Measurements from ENCODE around the gene GPR68.

Gene GPR68

DNA sequence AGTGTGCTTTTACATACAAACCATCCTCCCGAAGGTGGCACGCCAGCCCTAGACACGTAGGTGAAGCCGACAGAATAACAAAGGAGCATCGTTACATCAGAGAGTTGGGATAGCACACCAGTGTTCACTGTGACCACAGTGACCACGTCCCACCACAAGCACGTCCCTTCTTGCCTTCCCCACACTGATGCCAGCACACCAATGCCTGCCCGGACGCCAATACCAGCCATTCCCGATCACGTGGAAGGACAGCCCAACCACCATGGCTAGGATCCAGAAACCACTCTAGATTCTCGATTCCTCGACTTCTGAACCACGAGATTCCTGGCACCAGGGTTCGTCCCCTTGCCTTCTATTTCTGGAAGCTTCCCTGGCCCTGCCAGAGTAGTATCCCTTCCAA, 48.0 kb upstream of the GPR68 start:
- TF ChIP-seq EZH2phosphoT487 (IDR thresholded peaks at IDR 0.05; ENCODE audit: low read length) (no peak), CTCF (IDR thresholded peaks at IDR 0.05; ENCODE audit: low read length) (no peak), EZH2 (optimal IDR thresholded peaks at IDR 0.05; ENCODE audit: low read depth, low read length) (no peak)
- DNase-seq = no peak
- H3K9me3 ChIP-seq (replicated peaks; ENCODE audit: insufficient read depth, low read length) = no peaks in the 10 kb centered on the region
- no peaks in the 10 kb centered on the region for H3K36me3 ChIP-seq (replicated peaks; ENCODE audit: insufficient read depth, low read length)
- H3K4me3 ChIP-seq (ENCODE audit: low read length) = no peak overlapping the region
- no peaks in the 10 kb centered on the region for H3K4me1 ChIP-seq (ENCODE audit: low read length)
- H3K27me3 ChIP-seq (replicated peaks; ENCODE audit: insufficient read depth, low read length) = no peaks in the 10 kb centered on the region
- H4K20me1 ChIP-seq (ENCODE audit: insufficient read depth, low read length) = no peaks in the 10 kb centered on the region
- no peak overlapping the region for H3K9ac ChIP-seq (ENCODE audit: low read length)
- H2AFZ ChIP-seq (ENCODE audit: low read length) = no peak overlapping the region
- H3F3A ChIP-seq (ENCODE audit: insufficient read depth, low read length) = no peaks in the 10 kb centered on the region
- H3K9me2 ChIP-seq (replicated peaks; ENCODE audit: insufficient read depth, low read length) = no peaks in the 10 kb centered on the region
- H3K4me2 ChIP-seq (ENCODE audit: low read depth, low read length) = no peak overlapping the region
- no peak overlapping the region for H3K27ac ChIP-seq (ENCODE audit: low read length)
- H3K79me2 ChIP-seq (ENCODE audit: low read length) = peaks cover 34% of the 10 kb centered on the region

DNA sequence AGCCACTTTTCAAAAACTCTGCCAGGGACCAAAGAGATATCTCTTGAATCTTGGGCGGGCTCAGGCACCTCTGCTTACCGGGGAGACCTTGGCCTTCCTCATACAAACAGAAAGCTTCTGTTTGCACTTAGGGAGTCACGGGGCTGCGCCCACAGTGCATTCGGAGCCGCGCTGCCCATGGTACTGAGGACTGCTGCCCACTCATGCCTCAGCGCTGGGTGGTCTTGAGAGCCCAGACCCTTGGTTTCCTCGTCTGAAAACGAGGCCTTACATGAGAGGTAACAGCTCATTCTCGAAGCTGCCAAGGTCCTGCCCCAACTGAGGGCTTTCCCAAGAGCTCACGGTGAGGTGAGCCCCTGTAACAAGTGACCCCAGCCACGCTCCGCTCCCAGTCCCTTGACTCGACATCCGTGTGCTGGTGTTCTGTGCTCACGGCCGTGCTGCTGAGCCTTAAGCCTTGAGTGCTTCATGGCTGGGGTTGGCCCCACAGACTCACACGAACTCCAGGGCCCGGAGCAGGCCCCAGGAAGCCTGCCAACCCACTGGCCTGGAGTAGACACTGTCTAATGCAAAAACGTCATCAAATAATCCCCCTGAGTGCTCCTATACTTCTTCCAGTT, 47.4 kb upstream of the GPR68 start:
- H3K4me2 ChIP-seq (ENCODE audit: low read depth, low read length) = no peak overlapping the region
- no peak for DNase-seq
- no peaks in the 10 kb centered on the region for H3F3A ChIP-seq (ENCODE audit: insufficient read depth, low read length)
- H3K9me3 ChIP-seq (replicated peaks; ENCODE audit: insufficient read depth, low read length) = no peaks in the 10 kb centered on the region
- H3K27me3 ChIP-seq (replicated peaks; ENCODE audit: insufficient read depth, low read length) = no peaks in the 10 kb centered on the region
- H4K20me1 ChIP-seq (ENCODE audit: insufficient read depth, low read length) = no peaks in the 10 kb centered on the region
- no peak overlapping the region for H2AFZ ChIP-seq (ENCODE audit: low read length)
- H3K4me1 ChIP-seq (ENCODE audit: low read length) = no peaks in the 10 kb centered on the region
- no peaks in the 10 kb centered on the region for H3K9me2 ChIP-seq (replicated peaks; ENCODE audit: insufficient read depth, low read length)
- peaks cover 30% of the 10 kb centered on the region for H3K79me2 ChIP-seq (ENCODE audit: low read length)
- no peak overlapping the region for H3K4me3 ChIP-seq (ENCODE audit: low read length)
- H3K27ac ChIP-seq (ENCODE audit: low read length) = no peak overlapping the region
- no peak overlapping the region for H3K9ac ChIP-seq (ENCODE audit: low read length)
- no peaks in the 10 kb centered on the region for H3K36me3 ChIP-seq (replicated peaks; ENCODE audit: insufficient read depth, low read length)
- no peak for TF ChIP-seq EZH2phosphoT487 (IDR thresholded peaks at IDR 0.05; ENCODE audit: low read length)
- TF ChIP-seq EZH2 (optimal IDR thresholded peaks at IDR 0.05; ENCODE audit: low read depth, low read length) = no peak
- TF ChIP-seq CTCF (IDR thresholded peaks at IDR 0.05; ENCODE audit: low read length) = no peak

DNA sequence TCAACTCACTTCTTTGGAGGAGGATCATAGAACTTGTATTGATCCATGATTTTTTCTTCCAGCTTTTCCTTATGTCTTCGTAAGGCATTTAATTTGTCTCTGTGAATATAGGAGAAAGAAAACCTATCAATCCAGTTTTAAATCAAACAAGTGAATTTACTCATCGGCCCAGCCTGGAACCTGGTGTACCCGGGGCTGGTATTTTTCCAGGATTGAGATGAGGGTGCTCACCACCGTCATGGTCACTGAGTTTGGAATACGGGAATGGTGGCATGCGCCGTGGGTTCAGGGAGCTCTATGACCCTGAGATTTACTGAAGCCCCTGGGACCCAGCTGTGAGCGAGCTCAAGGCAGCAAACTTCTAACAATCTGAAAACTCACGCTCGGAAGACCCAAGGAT, 46.5 kb upstream of the GPR68 start:
- no peak for TF ChIP-seq EZH2phosphoT487 (IDR thresholded peaks at IDR 0.05; ENCODE audit: low read length)
- no peak for TF ChIP-seq EZH2 (optimal IDR thresholded peaks at IDR 0.05; ENCODE audit: low read depth, low read length)
- no peak for TF ChIP-seq CTCF (IDR thresholded peaks at IDR 0.05; ENCODE audit: low read length)
- Histone ChIP-seq H3K4me3 (ENCODE audit: low read length) (no peak overlapping the region), H3K4me1 (ENCODE audit: low read length) (no peaks in the 10 kb centered on the region), H3K79me2 (ENCODE audit: low read length) (peaks cover 30% of the 10 kb centered on the region), H3K36me3 (replicated peaks; ENCODE audit: insufficient read depth, low read length) (no peaks in the 10 kb centered on the region), H3F3A (ENCODE audit: insufficient read depth, low read length) (no peaks in the 10 kb centered on the region), H4K20me1 (ENCODE audit: insufficient read depth, low read length) (no peaks in the 10 kb centered on the region), H3K4me2 (ENCODE audit: low read depth, low read length) (no peak overlapping the region), H3K27me3 (replicated peaks; ENCODE audit: insufficient read depth, low read length) (no peaks in the 10 kb centered on the region), H2AFZ (ENCODE audit: low read length) (no peak overlapping the region), H3K9me3 (replicated peaks; ENCODE audit: insufficient read depth, low read length) (no peaks in the 10 kb centered on the region), H3K9ac (ENCODE audit: low read length) (no peak overlapping the region), H3K9me2 (replicated peaks; ENCODE audit: insufficient read depth, low read length) (no peaks in the 10 kb centered on the region), H3K27ac (ENCODE audit: low read length) (no peak overlapping the region)
- no peak for DNase-seq
